HG03457 (cell line): ENCODE data around the gene FAM186B.
"Not testable (repeated sequence)": the region's sequence is repeated elsewhere in the genome, so short reads cannot be mapped to it uniquely, and the experiment has no call there.

Experiments
- ATAC-seq: cut with Tn5 transposase; IDR thresholded peaks from one replicate; pipeline ENCODE4 v1.9.1; 2021; ENCODE audit warnings: moderate number of reproducible peaks; ENCODE audit not compliant: unreplicated experiment

The FAM186B gene

DNA sequence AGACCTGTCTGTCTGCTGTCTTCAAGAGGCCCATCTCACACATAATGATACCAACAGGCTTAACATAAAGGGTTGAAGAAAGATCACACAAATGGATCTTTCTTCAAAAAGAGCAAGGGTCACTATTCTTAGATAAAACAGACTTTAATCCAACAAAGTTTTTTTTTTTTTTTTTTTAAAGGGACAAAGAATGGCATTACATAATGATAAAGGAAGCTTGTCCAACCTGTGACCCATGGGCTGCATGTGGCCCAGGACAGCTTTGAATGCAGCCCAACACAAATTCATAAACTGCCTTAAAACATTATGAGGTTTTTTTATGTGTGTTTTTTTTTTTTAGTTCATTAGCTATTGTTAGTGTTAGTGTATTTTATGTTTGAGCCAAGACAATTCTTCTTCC lies 6.8 kb upstream of the FAM186B start:
- no peak for ATAC-seq

DNA sequence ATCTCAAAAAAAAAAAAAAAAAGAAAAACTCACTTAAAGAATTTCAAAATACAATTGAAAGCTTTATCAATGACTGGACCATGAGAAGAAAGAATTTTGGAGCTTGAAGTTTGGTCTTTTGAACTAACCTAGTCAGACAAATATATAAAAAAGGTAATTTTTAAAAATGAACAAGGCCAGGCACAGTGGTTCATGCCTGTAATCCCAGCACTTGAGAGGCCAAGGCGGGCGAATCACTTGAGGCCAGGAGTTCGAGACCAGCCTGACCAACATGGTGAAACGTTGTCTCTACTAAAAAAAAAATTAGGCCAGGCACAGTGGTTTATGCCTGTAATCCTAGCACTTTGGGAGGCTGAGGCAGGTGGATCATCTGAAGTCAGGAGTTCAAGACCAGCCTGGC lies 5.3 kb upstream of the FAM186B start:
- not testable (repeated sequence) for ATAC-seq

DNA sequence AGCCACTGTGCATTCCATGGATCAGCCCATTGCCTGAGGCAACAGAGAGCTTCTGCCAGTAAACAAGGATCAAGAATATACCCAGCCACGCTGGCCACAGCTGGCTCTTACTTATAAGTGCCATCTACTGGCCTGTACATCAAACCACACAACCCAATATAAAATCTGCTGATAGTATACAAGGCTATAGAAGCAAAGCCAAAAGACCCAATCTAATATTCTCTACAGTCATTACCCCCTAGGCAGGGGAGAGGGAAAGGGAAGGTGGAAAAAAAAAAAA lies 4.4 kb upstream of the FAM186B start:
- ATAC-seq: no peak

DNA sequence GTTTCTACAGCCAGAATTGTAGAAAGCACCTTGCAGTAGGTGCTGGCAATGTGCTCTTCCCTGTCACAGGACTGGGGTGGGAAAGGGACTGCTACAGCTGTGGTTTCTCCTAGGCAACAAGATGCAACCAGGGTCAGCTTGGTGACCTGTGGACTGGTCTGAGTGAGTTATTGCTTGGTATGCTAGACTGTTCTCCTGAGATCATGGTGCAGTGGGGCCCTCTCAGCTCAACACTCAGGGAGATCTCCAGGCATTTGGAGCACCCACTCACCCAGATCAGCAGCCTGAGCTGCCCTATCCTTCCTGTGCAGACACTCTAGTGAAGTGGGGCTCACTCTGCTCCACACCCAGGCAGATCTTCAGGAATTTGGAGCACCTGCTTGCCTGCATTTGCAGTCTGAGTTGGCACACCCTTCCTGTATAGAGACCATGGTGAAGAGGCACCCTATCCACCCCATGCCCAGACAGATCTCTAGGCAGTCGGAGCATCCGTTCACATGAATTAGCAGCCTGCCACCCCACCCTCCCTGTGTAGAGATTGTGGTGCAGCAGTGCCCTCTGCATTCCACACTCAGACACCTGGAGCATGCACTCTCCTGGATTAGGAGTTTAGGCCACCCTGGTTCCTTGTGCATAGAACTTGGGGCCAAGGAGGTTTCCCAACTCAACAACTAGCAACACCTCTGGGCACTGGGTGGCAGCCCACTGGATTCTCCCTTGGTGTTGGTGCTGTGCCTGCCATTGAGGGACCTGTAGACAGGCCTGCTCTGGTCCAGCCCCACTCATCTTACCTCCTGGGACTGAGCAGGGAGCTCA lies 3.8 kb upstream of the FAM186B start:
- no peak for ATAC-seq

GRCh38 chr12:49604856-49605255 lies 583 bp downstream of the FAM186B start:
- ATAC-seq: no peak

DNA sequence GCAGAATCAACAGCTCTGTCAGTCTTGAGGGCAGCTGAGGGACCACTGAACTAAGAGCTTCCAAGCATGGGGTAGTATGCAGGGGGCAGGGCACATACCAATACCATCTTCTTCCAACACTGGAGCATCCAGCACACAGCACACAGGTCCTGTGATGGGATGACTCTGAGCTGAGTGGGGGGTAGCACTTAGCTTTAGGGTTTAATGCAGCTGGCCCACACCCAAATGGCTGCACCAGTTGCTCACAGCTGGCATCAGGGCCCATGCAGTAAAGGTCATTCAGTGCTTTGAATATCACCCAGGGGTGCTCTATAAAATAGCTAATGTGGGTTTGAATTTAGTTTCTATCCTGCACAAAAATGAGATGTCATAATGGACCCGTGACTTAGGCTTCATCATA lies 1.7 kb downstream of the FAM186B start:
- ATAC-seq: no peak

- no peak for ATAC-seq
Measured at GRCh38 chr12:49599961-49600360, 5.5 kb downstream of the FAM186B start.

GRCh38 chr12:49598527-49598926 lies 6.9 kb downstream of the FAM186B start:
- ATAC-seq: no peak

DNA sequence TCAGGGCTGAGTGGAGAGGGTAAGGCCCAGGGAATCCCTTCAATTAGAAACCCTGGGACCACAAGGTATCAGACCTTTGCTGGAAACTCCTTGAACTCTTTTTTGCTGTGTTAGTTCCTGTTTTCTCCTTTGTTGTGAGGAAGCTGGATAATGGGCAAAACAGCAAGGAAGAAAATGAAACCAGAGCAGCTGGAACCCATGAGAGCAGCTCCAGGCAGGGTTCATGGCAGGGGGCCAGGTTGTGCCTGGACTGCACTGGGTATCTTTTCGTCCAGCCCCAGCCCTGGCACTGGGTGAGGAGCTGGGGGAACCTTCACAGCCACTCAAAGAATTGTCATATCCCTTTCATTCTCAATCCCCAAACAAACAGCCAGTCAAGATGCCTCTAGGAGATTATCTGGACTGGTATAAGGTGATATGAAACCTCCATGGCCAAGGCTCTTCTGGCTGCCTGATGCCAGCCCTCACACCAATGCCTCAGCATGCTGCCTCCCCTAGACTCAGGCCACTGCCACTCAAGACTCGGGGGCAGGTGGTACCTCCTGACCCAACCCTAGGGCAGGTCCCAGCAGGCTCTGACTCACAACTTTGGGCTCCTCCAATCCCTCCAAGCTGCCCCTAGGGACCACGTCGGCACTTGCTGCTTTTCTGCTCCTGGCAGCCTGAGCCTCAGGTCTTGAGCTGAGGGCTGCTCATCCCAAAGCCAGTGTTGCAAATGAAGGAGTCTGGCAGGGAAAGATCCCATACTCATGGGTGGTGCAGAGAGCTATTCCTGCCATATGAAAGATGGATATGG lies 16.5 kb downstream of the FAM186B start:
- ATAC-seq: no peak

DNA sequence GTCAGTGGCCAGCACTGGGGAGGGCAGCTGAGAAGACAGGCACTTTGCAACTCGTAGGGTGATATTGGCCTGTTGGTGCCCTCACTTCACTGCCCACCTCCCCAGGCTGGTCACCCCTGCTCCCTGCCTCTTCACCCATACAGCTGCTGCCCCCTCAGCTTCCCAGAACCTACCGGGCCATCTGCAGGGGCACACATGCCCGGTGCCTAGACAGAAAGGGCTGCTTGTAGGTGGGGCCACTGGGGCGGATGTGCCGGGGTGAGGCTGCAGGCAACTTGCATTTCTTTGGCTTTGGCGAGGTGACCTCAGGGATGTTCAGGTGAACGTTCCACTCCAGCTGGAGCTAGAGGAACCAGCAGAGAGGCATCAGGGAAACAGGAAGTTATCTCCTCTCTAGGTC lies 17.2 kb downstream of the FAM186B start:
- no peak for ATAC-seq

GRCh38 chr12:49587174-49587908 lies 18.1 kb downstream of the FAM186B start:
- ATAC-seq: no peak

DNA sequence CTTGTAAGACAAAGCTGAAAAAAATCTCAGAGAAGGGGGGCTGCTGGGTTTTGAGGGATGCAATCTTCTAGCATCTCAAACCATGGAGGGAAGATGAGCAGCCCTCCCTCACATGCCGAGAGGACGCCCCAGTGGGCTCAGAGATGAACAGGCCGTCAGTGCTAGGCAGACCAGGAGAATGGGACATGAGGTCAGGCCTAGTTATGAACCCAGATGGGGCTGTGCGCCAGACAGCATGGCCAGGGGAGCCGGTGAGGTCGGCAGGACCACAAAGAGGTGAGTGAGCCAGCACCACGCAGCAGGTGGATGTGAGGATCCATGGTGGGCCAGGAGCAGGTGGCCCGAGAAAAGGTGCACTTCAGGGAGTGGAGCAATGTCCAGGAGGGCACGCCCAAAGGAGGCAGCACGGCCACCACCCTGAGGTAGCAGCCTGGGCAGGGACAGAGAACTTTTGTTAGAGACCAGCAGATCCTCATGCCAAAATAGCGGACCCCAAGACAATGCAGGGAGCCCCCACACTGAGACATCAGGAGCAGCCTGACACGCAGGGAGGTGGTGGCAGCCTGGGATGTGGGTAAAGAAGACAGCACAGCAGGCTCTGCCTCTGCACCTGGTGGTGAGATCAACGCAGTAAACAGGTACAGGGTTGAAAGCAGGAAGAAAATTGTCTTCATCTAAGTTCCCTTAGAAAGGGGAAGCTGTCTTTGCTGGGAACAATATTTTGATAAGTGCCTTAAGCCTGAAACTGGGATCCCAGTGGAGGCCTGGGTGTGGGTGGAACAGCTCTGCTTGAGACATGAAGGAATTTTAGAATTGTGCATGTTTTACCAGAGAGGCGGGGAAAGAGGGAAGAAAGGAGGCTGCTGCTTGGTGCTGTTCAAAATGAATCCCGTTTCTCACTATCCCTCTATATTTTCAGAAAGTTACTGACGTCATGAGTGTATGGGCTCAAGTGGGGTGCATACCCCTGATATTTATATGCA lies 19.7 kb downstream of the FAM186B start:
- ATAC-seq: no peak

DNA sequence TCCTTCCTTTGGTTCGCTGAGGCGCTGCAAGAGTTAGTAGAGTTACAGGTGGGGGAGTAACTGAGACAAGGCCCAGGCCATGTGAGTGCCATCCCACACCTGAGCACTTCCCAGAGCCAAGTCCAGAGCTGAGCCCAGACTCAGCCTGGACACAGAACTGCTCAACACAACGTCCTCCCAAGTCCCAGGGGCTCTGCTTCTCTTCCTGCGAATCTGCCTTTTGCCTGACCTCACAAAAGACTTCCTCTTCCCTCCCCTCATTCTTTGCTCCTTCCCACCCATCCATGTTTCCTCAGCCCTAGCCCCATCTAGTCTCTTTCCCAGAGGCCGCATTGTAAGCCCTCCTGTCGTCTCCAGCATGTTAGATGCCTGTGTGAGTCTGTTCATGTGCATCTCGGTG lies 20.8 kb downstream of the FAM186B start:
- ATAC-seq: no peak

GRCh38 chr12:49583366-49584094 lies 21.9 kb downstream of the FAM186B start:
- ATAC-seq: no peak

DNA sequence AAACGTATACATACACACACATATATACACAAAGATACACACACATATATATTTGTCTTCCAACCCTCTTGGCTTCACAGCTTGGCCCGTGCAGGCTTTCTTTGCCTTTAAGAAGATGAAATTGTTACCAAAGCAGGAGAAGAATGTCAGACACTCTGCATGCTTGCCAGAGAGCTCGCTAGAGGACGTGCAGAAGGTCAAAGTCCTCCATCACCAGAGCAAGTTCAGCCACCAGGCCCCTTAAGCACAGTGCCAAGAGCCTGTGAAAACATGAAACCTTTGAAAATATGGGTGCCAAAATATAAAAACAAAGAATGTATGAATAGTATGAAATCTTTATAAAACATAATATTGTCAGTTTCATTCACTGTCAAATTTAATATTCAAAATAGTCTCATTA lies 22.6 kb downstream of the FAM186B start:
- no peak for ATAC-seq

DNA sequence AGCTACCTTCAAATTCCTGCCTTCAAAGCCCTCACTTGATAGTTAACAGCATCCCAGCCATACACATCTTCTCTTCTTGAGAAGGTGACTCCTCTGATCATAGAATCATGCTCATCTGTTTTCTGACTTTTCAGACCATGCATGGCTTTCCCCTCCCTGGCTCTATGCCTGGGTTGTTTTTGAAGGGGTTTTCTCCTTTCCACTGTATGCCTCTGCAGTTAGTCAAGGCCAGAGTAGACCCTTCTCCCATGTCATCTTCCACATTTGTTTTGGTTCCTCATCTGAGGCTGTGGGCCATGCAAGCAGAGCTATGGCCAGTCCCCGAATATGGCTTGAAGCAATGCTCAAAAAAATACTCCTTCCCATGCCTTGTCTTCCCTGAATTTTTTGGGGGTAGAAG lies 23.2 kb downstream of the FAM186B start:
- no peak for ATAC-seq

DNA sequence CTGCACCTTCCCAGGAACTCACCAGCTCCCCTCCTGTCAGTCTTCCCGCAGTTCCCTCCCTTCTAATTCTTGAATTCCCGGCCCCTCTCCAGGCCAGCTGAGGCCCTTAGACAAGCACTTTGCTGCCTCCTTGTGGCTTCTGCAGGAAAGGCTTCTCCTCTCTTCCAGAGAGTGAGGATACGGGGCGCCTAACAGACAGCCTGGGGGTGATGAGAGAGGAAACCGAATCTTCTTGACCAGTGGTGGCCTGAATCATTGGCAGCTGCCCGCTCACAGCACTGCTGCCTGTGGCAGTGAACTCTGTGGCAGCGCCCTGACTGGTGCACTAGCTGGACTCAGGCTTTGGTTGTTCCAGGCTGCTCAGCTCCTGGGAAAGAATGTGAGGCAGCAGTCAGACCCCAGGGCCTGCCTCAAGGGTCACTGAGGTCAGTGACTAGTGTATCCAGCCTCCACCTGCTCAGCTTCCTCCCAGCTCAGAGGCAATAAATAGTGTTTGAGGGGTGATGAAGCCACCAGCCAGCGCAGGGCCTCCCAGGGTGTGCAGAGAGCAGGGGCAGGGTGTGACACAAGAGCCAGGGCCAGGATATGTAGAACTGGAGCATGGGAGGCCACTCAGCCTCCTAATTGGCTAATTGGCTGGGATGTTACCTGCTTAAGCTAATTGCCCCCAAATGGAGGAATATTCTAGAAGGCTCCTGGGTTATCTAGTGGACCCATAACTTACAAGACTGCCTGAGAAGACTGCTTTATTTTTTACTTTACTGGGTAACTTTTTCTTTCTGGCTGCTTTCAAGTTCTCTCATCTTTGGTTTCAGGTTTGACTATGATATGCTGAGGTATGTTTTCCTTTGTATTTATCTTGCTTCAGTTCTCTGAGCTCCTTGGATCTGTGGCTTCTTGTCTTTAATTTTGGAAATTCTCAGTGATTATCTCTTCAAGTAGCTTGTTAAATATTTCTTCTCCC lies 24.6 kb downstream of the FAM186B start:
- no peak for ATAC-seq

- ATAC-seq: no peak
Measured at GRCh38 chr12:49578471-49579112, 26.8 kb downstream of the FAM186B start.
